Central memory CD8-positive, alpha-beta T cell (primary cell): Measurements from ENCODE around the gene MRPL34.

ENCODE experiments used
- ATAC-seq: fragments of 150-1000 bp; cut with Tn5 transposase; replicated peaks from 2 replicates; pipeline ENCODE4 v1.10.0; 2022; ENCODE audit warnings: mild to moderate bottlenecking, moderate FRiP score, moderate number of reproducible peaks; ENCODE audit not compliant: poor library complexity, severe bottlenecking; ENCODE audit errors: extremely low read depth
- DNase-seq, 2 donors: peaks; one replicate each; pipeline ENCODE4 v3.0.0; 2021; ENCODE audit warnings: low spot score in 2 of 2
- H3K27ac Mint-ChIP-seq: one replicate; pipeline ENCODE4 v1.8.0; 2022; ENCODE audit warnings: low read depth, mild to moderate bottlenecking, moderate library complexity, mixed read lengths
- H3K27me3 Mint-ChIP-seq: one replicate; pipeline ENCODE4 v1.8.0; 2022; ENCODE audit warnings: mixed read lengths
- H3K36me3 Mint-ChIP-seq: one replicate; pipeline ENCODE4 v1.8.0; 2022; ENCODE audit warnings: mild to moderate bottlenecking, moderate library complexity, mixed read lengths; ENCODE audit not compliant: insufficient read depth
- H3K4me1 Mint-ChIP-seq: one replicate; pipeline ENCODE4 v1.8.0; 2022; ENCODE audit warnings: mixed read lengths
- H3K4me3 Mint-ChIP-seq: one replicate; pipeline ENCODE4 v1.8.0; 2022; ENCODE audit warnings: mild to moderate bottlenecking, moderate library complexity, mixed read lengths
- H3K9me3 Mint-ChIP-seq: one replicate; pipeline ENCODE4 v1.8.0; 2022; ENCODE audit warnings: mixed read lengths

MRPL34 gene

GRCh38 chr19:17305517-17306284 lies at the start of gene MRPL34:
Gene MRPL34 (plus strand): TSS chr19:17305872. CDS start chr19:17305893, 21 bp downstream.
- Mint-ChIP-seq H3K36me3 (peaks cover 9% of the 10 kb centered on the region), H3K27me3 (no peaks in the 10 kb centered on the region), H3K4me1 (peaks cover 39% of the 10 kb centered on the region), H3K9me3 (no peaks in the 10 kb centered on the region), H3K27ac (peak within 1 kb of the TSS; percentile 29), H3K4me3 (peak within 1 kb of the TSS; percentile 82)
- ATAC-seq (peak; percentile 59), DNase-seq (peak; percentile 83 to 92)

- Mint-ChIP-seq H3K36me3 (no peaks in the 10 kb centered on the region), H3K27ac (no peak overlapping the region), H3K27me3 (no peaks in the 10 kb centered on the region), H3K4me3 (no peak overlapping the region), H3K4me1 (peaks cover 6% of the 10 kb centered on the region), H3K9me3 (no peaks in the 10 kb centered on the region)
- ATAC-seq: no peak
- no peak for DNase-seq
These were observed 49.5 kb upstream of the MRPL34 start for GRCh38 chr19:17256130-17256529.

- H3K9me3 Mint-ChIP-seq: no peaks in the 10 kb centered on the region
- no peaks in the 10 kb centered on the region for H3K27me3 Mint-ChIP-seq
- no peak overlapping the region for H3K27ac Mint-ChIP-seq
- no peaks in the 10 kb centered on the region for H3K36me3 Mint-ChIP-seq
- ATAC-seq: no peak
- H3K4me1 Mint-ChIP-seq: peaks cover 6% of the 10 kb centered on the region
- H3K4me3 Mint-ChIP-seq: no peak overlapping the region
- DNase-seq: no peak
These were observed 46.4 kb upstream of the MRPL34 start for GRCh38 chr19:17259118-17259780.

- H3K36me3 Mint-ChIP-seq: no peaks in the 10 kb centered on the region
- H3K27me3 Mint-ChIP-seq: no peaks in the 10 kb centered on the region
- no peak overlapping the region for H3K27ac Mint-ChIP-seq
- H3K4me1 Mint-ChIP-seq: peaks cover 6% of the 10 kb centered on the region
- DNase-seq (no peak), ATAC-seq (no peak)
- no peaks in the 10 kb centered on the region for H3K9me3 Mint-ChIP-seq
- no peak overlapping the region for H3K4me3 Mint-ChIP-seq
These were observed 45.7 kb upstream of the MRPL34 start for GRCh38 chr19:17259934-17260333.

- H3K4me1 Mint-ChIP-seq: peaks cover 6% of the 10 kb centered on the region
- H3K27ac Mint-ChIP-seq: no peak overlapping the region
- no peaks in the 10 kb centered on the region for H3K27me3 Mint-ChIP-seq
- no peak overlapping the region for H3K4me3 Mint-ChIP-seq
- peak; percentile 100 for ATAC-seq
- no peaks in the 10 kb centered on the region for H3K9me3 Mint-ChIP-seq
- no peaks in the 10 kb centered on the region for H3K36me3 Mint-ChIP-seq
- peak; percentile 83 to 88 for DNase-seq
These were observed 44.8 kb upstream of the MRPL34 start for GRCh38 chr19:17260842-17261325.

GRCh38 chr19:17262557-17262956 lies 43.1 kb upstream of the MRPL34 start:
- DNase-seq (no peak), ATAC-seq (no peak)
- H3K4me3 Mint-ChIP-seq: no peak overlapping the region
- H3K27ac Mint-ChIP-seq: no peak overlapping the region
- peaks cover 7% of the 10 kb centered on the region for H3K36me3 Mint-ChIP-seq
- H3K4me1 Mint-ChIP-seq: peaks cover 13% of the 10 kb centered on the region
- H3K9me3 Mint-ChIP-seq: no peaks in the 10 kb centered on the region
- H3K27me3 Mint-ChIP-seq: no peaks in the 10 kb centered on the region

- no peak for ATAC-seq
- no peaks in the 10 kb centered on the region for H3K9me3 Mint-ChIP-seq
- no peak overlapping the region for H3K4me3 Mint-ChIP-seq
- DNase-seq: no peak
- H3K4me1 Mint-ChIP-seq: peaks cover 20% of the 10 kb centered on the region
- H3K27me3 Mint-ChIP-seq: no peaks in the 10 kb centered on the region
- H3K36me3 Mint-ChIP-seq: peaks cover 12% of the 10 kb centered on the region
- H3K27ac Mint-ChIP-seq: no peak overlapping the region
These were observed 41.7 kb upstream of the MRPL34 start for GRCh38 chr19:17263712-17264640.

GRCh38 chr19:17264641-17264979 lies 41.1 kb upstream of the MRPL34 start, which contains the start of gene USHBP1:
Gene USHBP1 (minus strand): TSS chr19:17264745. CDS start chr19:17264299, 446 bp downstream.
- Mint-ChIP-seq H3K9me3 (no peaks in the 10 kb centered on the region), H3K27me3 (no peaks in the 10 kb centered on the region), H3K4me3 (no peak within 1 kb of the TSS), H3K4me1 (peaks cover 20% of the 10 kb centered on the region), H3K27ac (no peak within 1 kb of the TSS), H3K36me3 (peaks cover 16% of the 10 kb centered on the region)
- DNase-seq (no peak), ATAC-seq (no peak)

- Mint-ChIP-seq H3K27me3 (no peaks in the 10 kb centered on the region), H3K4me1 (peaks cover 14% of the 10 kb centered on the region), H3K4me3 (no peak overlapping the region), H3K9me3 (no peaks in the 10 kb centered on the region), H3K27ac (no peak overlapping the region), H3K36me3 (peaks cover 25% of the 10 kb centered on the region)
- no peak for DNase-seq
- ATAC-seq: no peak
These were observed 39.6 kb upstream of the MRPL34 start for GRCh38 chr19:17266026-17266425.

GRCh38 chr19:17266589-17266974 lies 39.1 kb upstream of the MRPL34 start:
- peak overlapping the region; percentile 72 for H3K4me3 Mint-ChIP-seq
- DNase-seq (no peak), ATAC-seq (peak; percentile 0)
- H3K27ac Mint-ChIP-seq: peak overlapping the region; percentile 61
- peaks cover 13% of the 10 kb centered on the region for H3K4me1 Mint-ChIP-seq
- no peaks in the 10 kb centered on the region for H3K9me3 Mint-ChIP-seq
- peaks cover 30% of the 10 kb centered on the region for H3K36me3 Mint-ChIP-seq
- no peaks in the 10 kb centered on the region for H3K27me3 Mint-ChIP-seq

GRCh38 chr19:17266975-17267788 lies 38.5 kb upstream of the MRPL34 start, which contains the start of gene BABAM1:
Gene BABAM1 (plus strand): TSS chr19:17267443. CDS start chr19:17268807, 1,364 bp downstream.
- ATAC-seq (peak; percentile 95), DNase-seq (peak; percentile 78 to 94)
- peaks cover 13% of the 10 kb centered on the region for H3K4me1 Mint-ChIP-seq
- peak within 1 kb of the TSS; percentile 61 for H3K27ac Mint-ChIP-seq
- peaks cover 36% of the 10 kb centered on the region for H3K36me3 Mint-ChIP-seq
- H3K9me3 Mint-ChIP-seq: no peaks in the 10 kb centered on the region
- H3K27me3 Mint-ChIP-seq: no peaks in the 10 kb centered on the region
- H3K4me3 Mint-ChIP-seq: peak within 1 kb of the TSS; percentile 72
